NCI-H2107 (cell line): ENCODE data around the gene CDC42SE1.
"Not testable (repeated sequence)": the region's sequence is repeated elsewhere in the genome, so short reads cannot be mapped to it uniquely, and the experiment has no call there.

ENCODE experiments used
- DNase-seq: peaks from one replicate; lab custom pipeline; 2025; lab: John Stamatoyannopoulos, UW

The CDC42SE1 gene

GRCh38 chr1:151059109-151060006 is at the start of gene CDC42SE1:
Gene CDC42SE1 (minus strand): TSS chr1:151059622. CDS start chr1:151055730, 3,892 bp downstream.
- DNase-seq: peak; percentile 82

GRCh38 chr1:151108331-151108730 is 48.9 kb upstream of the CDC42SE1 start:
- DNase-seq: no peak

- no peak for DNase-seq
These were observed 47.5 kb upstream of the CDC42SE1 start for GRCh38 chr1:151106894-151107293.

GRCh38 chr1:151104630-151105029 is 45.2 kb upstream of the CDC42SE1 start:
- no peak for DNase-seq

GRCh38 chr1:151098126-151098525 is 38.7 kb upstream of the CDC42SE1 start:
- DNase-seq: no peak

- DNase-seq: not testable (repeated sequence)
These were observed 38.0 kb upstream of the CDC42SE1 start for GRCh38 chr1:151097426-151097825.

GRCh38 chr1:151085953-151086559 is 26.6 kb upstream of the CDC42SE1 start:
- DNase-seq: no peak

- no peak for DNase-seq
These were observed 12.8 kb upstream of the CDC42SE1 start for GRCh38 chr1:151072224-151072623.

GRCh38 chr1:151070474-151071276 is 11.3 kb upstream of the CDC42SE1 start, which contains the start of gene GABPB2:
Gene GABPB2 (plus strand): TSS chr1:151070761. CDS start chr1:151088190, 17,429 bp downstream.
- peak; percentile 90 for DNase-seq

GRCh38 chr1:151069103-151069486 is 9.7 kb upstream of the CDC42SE1 start:
- DNase-seq: no peak

GRCh38 chr1:151067185-151067584 is 7.8 kb upstream of the CDC42SE1 start:
- DNase-seq: no peak

- DNase-seq: no peak
These were observed 5.7 kb upstream of the CDC42SE1 start for GRCh38 chr1:151065089-151065645.

- no peak for DNase-seq
These were observed 3.4 kb upstream of the CDC42SE1 start for GRCh38 chr1:151062741-151063371.

GRCh38 chr1:151061704-151062103 is 2.3 kb upstream of the CDC42SE1 start:
- no peak for DNase-seq

- DNase-seq: no peak
These were observed 1.4 kb upstream of the CDC42SE1 start for GRCh38 chr1:151060657-151061421.

GRCh38 chr1:151060007-151060656 is 710 bp upstream of the CDC42SE1 start, which contains the start of gene MLLT11:
Gene MLLT11 (plus strand): TSS chr1:151060397. CDS start chr1:151067225, 6,828 bp downstream.
- DNase-seq: no peak

GRCh38 chr1:151058692-151059091 is 730 bp downstream of the CDC42SE1 start:
- no peak for DNase-seq

GRCh38 chr1:151056149-151056548 is 3.3 kb downstream of the CDC42SE1 start:
- DNase-seq: no peak

- DNase-seq: no peak
These were observed 3.8 kb downstream of the CDC42SE1 start for GRCh38 chr1:151055581-151055980.

- no peak for DNase-seq
These were observed 4.4 kb downstream of the CDC42SE1 start for GRCh38 chr1:151054971-151055547.
